Heart left ventricle (tissue), 16 donors: ENCODE results near the gene CEP128. TPM values are rescaled to one million over a fixed set of nuclear protein-coding genes. Genes with fewer than 3 reads are reported as not detected.
A peak's percentile ranks its signal among the peaks of the same experiment; 100 is the strongest.

Source experiments
- ATAC-seq, 4 donors: fragments of 200-7000 bp; cut with Tn5 transposase; one replicate each; pipeline ENCODE4 v1.9.1; 2020 to 2022; ENCODE audit warnings: moderate library complexity in 4 of 4, mild to moderate bottlenecking in 3 of 4, moderate number of reproducible peaks in 1 of 4
- DNase-seq, 5 donors: peaks; one replicate each; pipeline ENCODE4 v3.0.0-alpha.2; 2020
- H3K27ac ChIP-seq, 12 donors: fragments of 200-600 bp; sonication (generic) in 4 of 12; one replicate each; pipeline versions ENCODE4 v1.5.0 to v1.8.0; 2016 to 2022; ENCODE audit warnings: mild to moderate bottlenecking in 2 of 12
- H3K27me3 ChIP-seq, 9 donors: fragments of 200-600 bp; sonication (generic) in 2 of 9; one replicate each; pipeline versions ENCODE4 v1.5.1 to v1.8.0; 2016 to 2022; ENCODE audit warnings: mild to moderate bottlenecking in 3 of 9
- H3K36me3 ChIP-seq, 9 donors: fragments of 200-600 bp; sonication (generic) in 2 of 9; one replicate each; pipeline versions ENCODE4 v1.5.0 to v1.8.0; 2018 to 2022; ENCODE audit warnings: mild to moderate bottlenecking in 2 of 9
- H3K4me1 ChIP-seq, 12 donors: fragments of 200-600 bp; sonication (generic) in 4 of 12; one replicate each; pipeline versions ENCODE4 v1.5.0 to v1.8.0; 2016 to 2022; ENCODE audit warnings: mild to moderate bottlenecking in 3 of 12
- H3K4me3 ChIP-seq, 12 donors: fragments of 200-600 bp; sonication (generic) in 4 of 12; one replicate each; pipeline versions ENCODE4 v1.5.0 to v1.8.0; 2017 to 2022; ENCODE audit warnings: mild to moderate bottlenecking in 9 of 12, moderate library complexity in 4 of 12
- H3K9me3 ChIP-seq, 12 donors: fragments of 200-600 bp; sonication (generic) in 4 of 12; one replicate each; pipeline versions ENCODE4 v1.5.0 to v1.8.0; 2016 to 2022; ENCODE audit warnings: mild to moderate bottlenecking in 1 of 12
- CTCF ChIP-seq, 12 donors: fragments of 200-600 bp; sonication (generic) in 4 of 12; IDR thresholded peaks; one replicate each; pipeline versions ENCODE4 v1.5.0 to v1.8.0; 2018 to 2022; ENCODE audit warnings: antibody characterized with exemption in 12 of 12, mild to moderate bottlenecking in 5 of 12
- POLR2A ChIP-seq, 2 donors: fragments of 450-650 bp; IDR thresholded peaks; one replicate each; pipeline ENCODE4 v1.6.1; 2017; ENCODE audit warnings: antibody characterized with exemption in 2 of 2, mild to moderate bottlenecking in 2 of 2, moderate library complexity in 2 of 2
- WGBS, 4 donors: extraction: QIAGEN DNeasy Blood & Tissue Kit in 2 of 4; methylation state at CpG; one replicate each; pipeline versions ENCODE4 v1.1.5 to v1.1.7; 2013 to 2018; 5-methylcytosine and 5-hydroxymethylcytosine counted together
- intact Hi-C, 10 donors: fragments of 100-400 bp; cut with DNase I; formaldehyde crosslinking; loops; one replicate each; pipeline versions ENCODE4 v1.11.1 to v1.14.2; 2022
- polyA plus RNA-seq, 2 donors: library from polyadenylated mRNA; stranded (reverse); fragments of 200-250 nt; gene quantifications; one replicate each; pipeline ENCODE4 v1.2.3, GENCODE V29; 2013
- total RNA-seq, 9 donors: library from RNA; depleted of rRNA in 2 of 9; stranded (reverse); fragments of >200 nt in 2 of 9; fragmentation: NEBNext Ultra II Directional in 3 of 9; extraction: Animal tissue kit (Norgen Biotek cat#: 25700) in 3 of 9; gene quantifications; one replicate each; pipeline versions ENCODE4 v1.1.0 to v1.2.4, GENCODE V29; 2016 to 2023
- donor health status: ischemic (EF 13 %, LVEDD 7.1; RV severe dilation, severe dysfunction).
- donor health status: healthy with polysubstance abuse.
- donor health status: DM: no; HTN: yes; CAD: no.
- donor health status: DM: no; HTN: no; CAD: no.
- donor health status: ischemic (EF 25% LVEDD 6.9; RV normal size, moderate dysfunction).
- donor health status: ischemic (EF 25% LVEDD 5.7; RV mildly dilated, moderate dysfunction).
- donor health status: healthy.
- donor health status: DM: yes; HTN: yes; CAD: no.
- donor health status: ischemic (EF 35%, LVEDD 5.7; RV mildly dilated, moderate dysfunction).
- donor health status: nonischemic (EF 11% LVEDD 7.7; RV severe dilation, severe dysfunction).
- donor health status: DM: yes; HTN: yes; CAD: no.
- donor health status: PGD.
- donor health status: ischemic (EF 29% LVEDD 5.4; RV normal size, mild dysfunction).
- donor health status: nonischemic (EF 23%, LVEDD 6.1; RV moderate dilation, normal function).

Gene CEP128
- total and polyA plus RNA-seq, 11 donors: 0.94 to 6.6 (median 3.4) TPM

- Histone ChIP-seq H3K9me3 (no peaks in the 10 kb centered on the region), H3K27ac (no peak overlapping the region), H3K4me3 (no peak overlapping the region), H3K36me3 (no peaks in the 10 kb centered on the region), H3K27me3 (no peaks in the 10 kb centered on the region), H3K4me1 (no peaks in the 10 kb centered on the region)
- 93 to 95% (median 94%) methylated on average over 5 of the region's 5 CpGs for WGBS, 4 donors
- no peak for DNase-seq
- intact Hi-C loops: no loop called here
- TF ChIP-seq POLR2A (IDR thresholded peaks at IDR 0.05): no peak
- no peak for TF ChIP-seq CTCF (IDR thresholded peaks at IDR 0.05)
- ATAC-seq: no peak
Observed at GRCh38 chr14:80560800-80561657, 380.5 kb downstream of the CEP128 start.

GRCh38 chr14:80554139-80554538 is 387.4 kb downstream of the CEP128 start:
- ATAC-seq (no peak), DNase-seq (no peak)
- H3K27me3 ChIP-seq: no peaks in the 10 kb centered on the region
- no peaks in the 10 kb centered on the region for H3K36me3 ChIP-seq
- intact Hi-C loops: no loop called here
- WGBS, 4 donors: 94 to 97% (median 96%) methylated on average over 2 of the region's 2 CpGs
- TF ChIP-seq CTCF (IDR thresholded peaks at IDR 0.05): no peak
- no peak for TF ChIP-seq POLR2A (IDR thresholded peaks at IDR 0.05)
- H3K27ac ChIP-seq: no peak overlapping the region
- no peak overlapping the region for H3K4me3 ChIP-seq
- H3K4me1 ChIP-seq: peaks cover 0 to 2% (median 0%) of the 10 kb centered on the region in 12 donors
- H3K9me3 ChIP-seq: no peaks in the 10 kb centered on the region

GRCh38 chr14:80549141-80549540 is 392.4 kb downstream of the CEP128 start:
- peak in 1 of 4 donors; percentile 20 for ATAC-seq

More at GRCh38 chr14:80549141-80549540, 392.4 kb downstream of the CEP128 start:
- Histone ChIP-seq H3K4me3 (no peak overlapping the region), H3K4me1 (peaks cover 0 to 2% (median 0%) of the 10 kb centered on the region in 12 donors), H3K36me3 (no peaks in the 10 kb centered on the region), H3K9me3 (no peaks in the 10 kb centered on the region), H3K27ac (peak overlapping the region in 2 of 12 donors; percentile 12 to 18), H3K27me3 (no peaks in the 10 kb centered on the region)
- intact Hi-C loops: no loop called here
- no peak for TF ChIP-seq POLR2A (IDR thresholded peaks at IDR 0.05)
- TF ChIP-seq CTCF (IDR thresholded peaks at IDR 0.05): no peak
- DNase-seq: no peak
- 72 to 89% (median 77%) methylated on average over 6 of the region's 6 CpGs for WGBS, 4 donors
